ENCODE data around the gene OGDH. TPM values are rescaled to one million over a fixed set of nuclear protein-coding genes. Genes with fewer than 3 reads are reported as not detected.

OGDH gene
- total and polyA plus RNA-seq, 2 experiments from 2014 or later: 31.4 to 75.3 TPM

GRCh38 chr7:44757311-44757710, 150.9 kb downstream of the OGDH start:
- H3K4me2 ChIP-seq (ENCODE audit: unreplicated experiment): no peak overlapping the region
- TF ChIP-seq EZH2 (IDR thresholded peaks at IDR 0.05; ENCODE audit: insufficient read depth, poor library complexity, severe bottlenecking): no peak
- TF ChIP-seq EZH2phosphoT487 (IDR thresholded peaks at IDR 0.05; ENCODE audit: insufficient read depth, low read depth): no peak
- in situ Hi-C loops (cut with MboI): no loop called here
- no peaks in the 10 kb centered on the region for H4K20me1 ChIP-seq (ENCODE audit: insufficient read depth)
- no peaks in the 10 kb centered on the region for H3K9me3 ChIP-seq (ENCODE audit: low read depth)
- WGBS, 2 experiments (ENCODE audit: low coverage in 1 of 2, low lambda C conversion rate in 2 of 2, missing lambda C conversion rate in 2 of 2): 69 to 72% methylated on average over 10 of the region's 10 CpGs
- no peak overlapping the region for H2AFZ ChIP-seq
- no peak for DNase-seq
- no peak overlapping the region for H3K4me3 ChIP-seq
- H3K9ac ChIP-seq: no peak overlapping the region
- H3K9me2 ChIP-seq (ENCODE audit: insufficient read depth): no peaks in the 10 kb centered on the region
- no peaks in the 10 kb centered on the region for H3K4me1 ChIP-seq (ENCODE audit: insufficient read depth)
- H3K79me2 ChIP-seq (ENCODE audit: insufficient read depth): peaks cover 44% of the 10 kb centered on the region
- H3K36me3 ChIP-seq (ENCODE audit: low read depth): no peaks in the 10 kb centered on the region; the same call in 1 of the 2 replicates
- no peaks in the 10 kb centered on the region for H3K27me3 ChIP-seq (replicated peaks; ENCODE audit: insufficient read depth)
- H3K27ac ChIP-seq: no peak overlapping the region
- H3F3A ChIP-seq (ENCODE audit: insufficient read depth): no peaks in the 10 kb centered on the region

GRCh38 chr7:44757739-44758138, 151.3 kb downstream of the OGDH start:
- H2AFZ ChIP-seq: no peak overlapping the region
- H3K4me1 ChIP-seq (ENCODE audit: insufficient read depth): no peaks in the 10 kb centered on the region
- no peaks in the 10 kb centered on the region for H3K9me3 ChIP-seq (ENCODE audit: low read depth)
- in situ Hi-C loops (cut with MboI): no loop called here
- no peaks in the 10 kb centered on the region for H4K20me1 ChIP-seq (ENCODE audit: insufficient read depth)
- H3K9ac ChIP-seq: no peak overlapping the region
- H3K36me3 ChIP-seq (ENCODE audit: low read depth): no peaks in the 10 kb centered on the region; the same call in 1 of the 2 replicates
- H3K4me2 ChIP-seq (ENCODE audit: unreplicated experiment): no peak overlapping the region
- H3K27ac ChIP-seq: no peak overlapping the region
- peaks cover 40% of the 10 kb centered on the region for H3K79me2 ChIP-seq (ENCODE audit: insufficient read depth)
- H3K9me2 ChIP-seq (ENCODE audit: insufficient read depth): no peaks in the 10 kb centered on the region
- 89 to 94% methylated on average over 5 to 7 of the region's 7 CpGs for WGBS, 2 experiments (ENCODE audit: low coverage in 1 of 2, low lambda C conversion rate in 2 of 2, missing lambda C conversion rate in 2 of 2)
- TF ChIP-seq EZH2 (IDR thresholded peaks at IDR 0.05; ENCODE audit: insufficient read depth, poor library complexity, severe bottlenecking) (no peak), EZH2phosphoT487 (IDR thresholded peaks at IDR 0.05; ENCODE audit: insufficient read depth, low read depth) (no peak)
- H3F3A ChIP-seq (ENCODE audit: insufficient read depth): no peaks in the 10 kb centered on the region
- H3K4me3 ChIP-seq: no peak overlapping the region
- H3K27me3 ChIP-seq (replicated peaks; ENCODE audit: insufficient read depth): no peaks in the 10 kb centered on the region
- no peak for DNase-seq

Other genes with a start within 250 kb of the OGDH start
- 49.2 and 56.7 TPM in 2 replicates for gene NUDCD3, start 116.0 kb upstream of the OGDH start, total RNA-seq (2014; rRNA removed; shearing (Covaris generic))
- 79.1 and 82.4 TPM in 2 replicates for gene NUDCD3, start 116.0 kb upstream of the OGDH start, polyA plus RNA-seq (2016; fragmentation: Nextera tagmentation; extraction: Ambion mirVana)
- gene NPC1L1, start 65.3 kb upstream of the OGDH start, total RNA-seq (2014; rRNA removed; shearing (Covaris generic)): not detected in 2 replicates
- not detected in 2 replicates for gene NPC1L1, start 65.3 kb upstream of the OGDH start, polyA plus RNA-seq (2016; fragmentation: Nextera tagmentation; extraction: Ambion mirVana)
- 54.3 and 70.5 TPM in 2 replicates for gene DDX56, start 32.7 kb upstream of the OGDH start, total RNA-seq (2014; rRNA removed; shearing (Covaris generic))
- 65.1 and 68.6 TPM in 2 replicates for gene DDX56, start 32.7 kb upstream of the OGDH start, polyA plus RNA-seq (2016; fragmentation: Nextera tagmentation; extraction: Ambion mirVana)
- gene TMED4, start 24.4 kb upstream of the OGDH start, total RNA-seq (2014; rRNA removed; shearing (Covaris generic)): 174 and 201 TPM in 2 replicates
- gene TMED4, start 24.4 kb upstream of the OGDH start, polyA plus RNA-seq (2016; fragmentation: Nextera tagmentation; extraction: Ambion mirVana): 78.2 and 86.0 TPM in 2 replicates
- gene ZMIZ2, start 142.2 kb downstream of the OGDH start, total RNA-seq (2014; rRNA removed; shearing (Covaris generic)): 9.7 and 12.4 TPM in 2 replicates
- gene ZMIZ2, start 142.2 kb downstream of the OGDH start, polyA plus RNA-seq (2016; fragmentation: Nextera tagmentation; extraction: Ambion mirVana): 6.1 and 7.8 TPM in 2 replicates
- 2,655 and 2,752 TPM in 2 replicates for gene PPIA, start 190.1 kb downstream of the OGDH start, total RNA-seq (2014; rRNA removed; shearing (Covaris generic))
- 3,114 and 3,141 TPM in 2 replicates for gene PPIA, start 190.1 kb downstream of the OGDH start, polyA plus RNA-seq (2016; fragmentation: Nextera tagmentation; extraction: Ambion mirVana)
- 138 and 179 TPM in 2 replicates for gene H2AZ2, start 241.5 kb downstream of the OGDH start, total RNA-seq (2014; rRNA removed; shearing (Covaris generic))
- gene H2AZ2, start 241.5 kb downstream of the OGDH start, polyA plus RNA-seq (2016; fragmentation: Nextera tagmentation; extraction: Ambion mirVana): 165 and 166 TPM in 2 replicates